HL-60 (cell line): Measurements from ENCODE around the gene ARID1B.

Experiments
- DNase-seq, 2 experiments: peaks; one replicate each; pipeline ENCODE4 v3.0.0-alpha.2; 2010 to 2020; ENCODE audit warnings: low read depth in 1 of 2, low spot score in 1 of 2
- H3K27ac ChIP-seq: fragments of 250-450 bp; sonication (Bioruptor Pico); replicated peaks from 2 replicates; pipeline ENCODE4 v1.5.1; 2020; ENCODE audit warnings: mild to moderate bottlenecking, moderate library complexity
- H3K27me3 ChIP-seq: fragments of 250-450 bp; sonication (Bioruptor Pico); 2 replicates; pipeline ENCODE4 v1.5.1; 2021; ENCODE audit warnings: mild to moderate bottlenecking, moderate library complexity; ENCODE audit not compliant: insufficient read depth, poor library complexity, severe bottlenecking
- H3K4me3 ChIP-seq: replicated peaks from 2 replicates; pipeline ENCODE4 v1.5.1; 2011; ENCODE audit warnings: mild to moderate bottlenecking, control low read depth, low read length; ENCODE audit not compliant: insufficient read depth
- CTCF ChIP-seq: IDR thresholded peaks from one replicate; pipeline ENCODE4 v1.5.1; 2011; ENCODE audit warnings: low read length, control low read depth, inconsistent platforms; ENCODE audit not compliant: insufficient read depth
- GABPA ChIP-seq: IDR thresholded peaks from 2 replicates; pipeline ENCODE4 v1.6.1; 2012; ENCODE audit warnings: low read depth
- POLR2AphosphoS5 ChIP-seq: IDR thresholded peaks from 2 replicates; pipeline ENCODE4 v1.6.1; 2012; ENCODE audit warnings: low read depth
- REST ChIP-seq: IDR thresholded peaks from 2 replicates; pipeline ENCODE4 v1.6.1; 2012; ENCODE audit warnings: low read depth; ENCODE audit not compliant: insufficient replicate concordance
- SPI1 ChIP-seq: IDR thresholded peaks from 2 replicates; pipeline ENCODE4 v1.6.1; 2012; ENCODE audit warnings: low read depth, mild to moderate bottlenecking, borderline replicate concordance

Gene ARID1B

GRCh38 chr6:156821707-156822106 lies 44.5 kb downstream of the ARID1B start:
- DNase-seq: no peak
- TF ChIP-seq GABPA: no peak
- no peak for TF ChIP-seq POLR2AphosphoS5
- TF ChIP-seq SPI1: no peak
- TF ChIP-seq CTCF: no peak
- TF ChIP-seq REST: no peak
- H3K4me3 ChIP-seq: no peak overlapping the region

GRCh38 chr6:156822747-156823206 lies 45.6 kb downstream of the ARID1B start:
- Histone ChIP-seq H3K27me3 (no peaks in the 10 kb centered on the region), H3K27ac (no peak overlapping the region), H3K4me3 (no peak overlapping the region)
- TF ChIP-seq GABPA: no peak
- TF ChIP-seq CTCF: no peak
- no peak for TF ChIP-seq REST
- TF ChIP-seq POLR2AphosphoS5: no peak
- no peak for TF ChIP-seq SPI1
- DNase-seq: no peak

More at GRCh38 chr6:156821707-156822106, 44.5 kb downstream of the ARID1B start:
- no peaks in the 10 kb centered on the region for H3K27me3 ChIP-seq
- H3K27ac ChIP-seq: no peak overlapping the region

- DNase-seq: no peak
- Histone ChIP-seq H3K27me3 (no peaks in the 10 kb centered on the region), H3K4me3 (no peak overlapping the region), H3K27ac (no peak overlapping the region)
- no peak for TF ChIP-seq GABPA
- TF ChIP-seq REST: no peak
- TF ChIP-seq POLR2AphosphoS5: no peak
- no peak for TF ChIP-seq CTCF
- TF ChIP-seq SPI1: no peak
These were observed 47.0 kb downstream of the ARID1B start for GRCh38 chr6:156824142-156824541.
